ENCODE results near the gene FAR2. TPM values are rescaled to one million over a fixed set of nuclear protein-coding genes. Genes with fewer than 3 reads are reported as not detected.

FAR2 gene
- polyA plus RNA-seq, 3 donors, result 14.8 to 38.0 (median 35.8) TPM

GRCh38 chr12:29275834-29276233 lies 126.8 kb downstream of the FAR2 start:
- Mint-ChIP-seq H3K36me3 (peaks cover 25 to 43% of the 10 kb centered on the region in 2 donors), H3K4me3 (no peak overlapping the region), H3K9me3 (peaks cover 0 to 1% (median 0%) of the 10 kb centered on the region in 7 donors), H3K27me3 (ENCODE audit: low read depth in 3 of 3) (peaks cover 0 to 2% (median 0%) of the 10 kb centered on the region in 3 donors), H3K27ac (no peak overlapping the region), H3K4me1 (peaks cover under 1% of the 10 kb centered on the region)
- H3K4me1 ChIP-seq (ENCODE audit: control insufficient read depth in 1 of 2, insufficient read depth in 2 of 2, low read length in 2 of 2), result no peaks in the 10 kb centered on the region
- peaks cover 8 to 43% of the 10 kb centered on the region in 2 donors for H3K36me3 ChIP-seq (replicated peaks in 1 of 2; ENCODE audit: control insufficient read depth in 1 of 2, insufficient read depth in 2 of 2, low read length in 2 of 2)
- intact Hi-C loops (cut with micrococcal nuclease), result no loop called here
- H4K20me1 ChIP-seq (ENCODE audit: insufficient read depth, low read length), result no peaks in the 10 kb centered on the region
- H3K27me3 ChIP-seq (ENCODE audit: control insufficient read depth in 2 of 2, insufficient read depth in 2 of 2, low read length in 2 of 2), result no peaks in the 10 kb centered on the region
- no peak overlapping the region for H3K27ac ChIP-seq (ENCODE audit: low read depth in 1 of 2, low read length in 2 of 2)
- WGBS (ENCODE audit: insufficient coverage), result 100% methylated on average over 1 of the region's 3 CpGs
- H2AFZ ChIP-seq (ENCODE audit: insufficient read depth, low read depth, low read length, poor library complexity, severe bottlenecking), result no peak overlapping the region
- no peak for TF ChIP-seq CTCF (IDR thresholded peaks at IDR 0.05)
- H3K9ac ChIP-seq (ENCODE audit: insufficient read depth, low read length, poor library complexity, severe bottlenecking), result no peak overlapping the region
- no peak overlapping the region for H3K4me2 ChIP-seq (replicated peaks; ENCODE audit: extremely low read depth, low read length, poor library complexity, severe bottlenecking)
- no peak for DNase-seq
- H3K4me3 ChIP-seq (replicated peaks in 1 of 3; ENCODE audit: low read depth in 2 of 3, low read length in 3 of 3), result no peak overlapping the region
- no peaks in the 10 kb centered on the region for H3K79me2 ChIP-seq (ENCODE audit: insufficient read depth, low read length)
- no peaks in the 10 kb centered on the region for H3K9me3 ChIP-seq (replicated peaks in 1 of 2; ENCODE audit: control insufficient read depth in 1 of 2, insufficient read depth in 1 of 2, low read length in 2 of 2)

- Mint-ChIP-seq H3K27me3 (ENCODE audit: low read depth in 3 of 3) (peaks cover 0 to 2% (median 0%) of the 10 kb centered on the region in 3 donors), H3K4me1 (peaks cover 10% of the 10 kb centered on the region), H3K9me3 (peaks cover 0 to 1% (median 0%) of the 10 kb centered on the region in 7 donors), H3K4me3 (no peak overlapping the region), H3K36me3 (peaks cover 23 to 33% of the 10 kb centered on the region in 2 donors), H3K27ac (peak overlapping the region in 2 of 7 donors; percentile 32 to 39)
- intact Hi-C loops (cut with micrococcal nuclease), result no loop called here
- H3K4me1 ChIP-seq (ENCODE audit: control insufficient read depth in 1 of 2, insufficient read depth in 2 of 2, low read length in 2 of 2), result no peaks in the 10 kb centered on the region
- no peak overlapping the region for H3K4me2 ChIP-seq (replicated peaks; ENCODE audit: extremely low read depth, low read length, poor library complexity, severe bottlenecking)
- 100% methylated on average over 1 of the region's 4 CpGs for WGBS (ENCODE audit: insufficient coverage)
- H3K79me2 ChIP-seq (ENCODE audit: insufficient read depth, low read length), result no peaks in the 10 kb centered on the region
- H4K20me1 ChIP-seq (ENCODE audit: insufficient read depth, low read length), result no peaks in the 10 kb centered on the region
- no peak overlapping the region for H3K27ac ChIP-seq (ENCODE audit: low read depth in 1 of 2, low read length in 2 of 2)
- no peak overlapping the region for H2AFZ ChIP-seq (ENCODE audit: insufficient read depth, low read depth, low read length, poor library complexity, severe bottlenecking)
- no peaks in the 10 kb centered on the region for H3K9me3 ChIP-seq (replicated peaks in 1 of 2; ENCODE audit: control insufficient read depth in 1 of 2, insufficient read depth in 1 of 2, low read length in 2 of 2)
- DNase-seq, result no peak
- no peak overlapping the region for H3K4me3 ChIP-seq (replicated peaks in 1 of 3; ENCODE audit: low read depth in 2 of 3, low read length in 3 of 3)
- no peak for TF ChIP-seq CTCF (IDR thresholded peaks at IDR 0.05)
- H3K27me3 ChIP-seq (ENCODE audit: control insufficient read depth in 2 of 2, insufficient read depth in 2 of 2, low read length in 2 of 2), result no peaks in the 10 kb centered on the region
- H3K9ac ChIP-seq (ENCODE audit: insufficient read depth, low read length, poor library complexity, severe bottlenecking), result no peak overlapping the region
- H3K36me3 ChIP-seq (replicated peaks in 1 of 2; ENCODE audit: control insufficient read depth in 1 of 2, insufficient read depth in 2 of 2, low read length in 2 of 2), result peaks cover 0 to 31% of the 10 kb centered on the region in 2 donors
Observed at GRCh38 chr12:29277231-29277630, 128.2 kb downstream of the FAR2 start.

Measured in CD14-positive monocyte (primary cell).